HG02759 (cell line): ENCODE data around the gene ADM2.
"Not testable (repeated sequence)": the region's sequence is repeated elsewhere in the genome, so short reads cannot be mapped to it uniquely, and the experiment has no call there.

Experiments
- ATAC-seq: cut with Tn5 transposase; IDR thresholded peaks from one replicate; pipeline ENCODE4 v1.9.1; 2021; ENCODE audit warnings: mild to moderate bottlenecking, moderate library complexity; ENCODE audit not compliant: unreplicated experiment

ADM2 gene, protein sequence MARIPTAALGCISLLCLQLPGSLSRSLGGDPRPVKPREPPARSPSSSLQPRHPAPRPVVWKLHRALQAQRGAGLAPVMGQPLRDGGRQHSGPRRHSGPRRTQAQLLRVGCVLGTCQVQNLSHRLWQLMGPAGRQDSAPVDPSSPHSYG

DNA sequence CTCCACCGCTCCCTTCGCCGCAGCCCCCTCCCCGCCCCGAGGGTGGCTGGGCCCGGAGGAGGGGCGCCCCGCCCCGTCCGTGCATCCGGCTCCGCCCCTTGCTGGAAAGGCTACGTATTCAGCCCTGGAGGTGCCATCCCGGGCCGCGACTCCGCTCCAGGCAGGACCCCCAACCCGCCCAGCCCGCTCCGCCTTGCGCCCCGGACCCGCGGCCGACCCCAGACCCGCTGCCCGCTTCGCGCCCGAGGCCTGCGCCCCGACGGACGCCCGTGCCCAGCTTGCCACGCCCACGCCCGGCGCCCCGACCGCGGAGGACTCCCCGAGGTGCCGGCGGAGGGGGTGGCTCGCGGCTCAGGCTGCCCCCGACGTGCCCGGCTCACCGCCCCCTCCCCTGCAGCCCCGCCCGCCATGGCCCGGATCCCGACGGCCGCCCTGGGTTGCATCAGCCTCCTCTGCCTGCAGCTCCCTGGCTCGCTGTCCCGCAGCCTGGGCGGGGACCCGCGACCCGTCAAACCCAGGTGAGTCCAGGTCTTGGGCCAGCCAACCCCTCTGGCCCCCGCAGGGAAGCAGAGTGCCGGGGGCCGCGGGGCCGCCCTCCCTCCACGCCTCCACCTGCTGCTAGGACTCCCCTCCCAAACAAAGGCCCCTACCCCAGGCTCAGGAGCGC is at the start of gene ADM2:
ADM2 (plus strand) TSS at position 104 of the 667 bp plus-strand sequence; CDS start at position 409, 305 bp downstream.
- ATAC-seq: no peak

DNA sequence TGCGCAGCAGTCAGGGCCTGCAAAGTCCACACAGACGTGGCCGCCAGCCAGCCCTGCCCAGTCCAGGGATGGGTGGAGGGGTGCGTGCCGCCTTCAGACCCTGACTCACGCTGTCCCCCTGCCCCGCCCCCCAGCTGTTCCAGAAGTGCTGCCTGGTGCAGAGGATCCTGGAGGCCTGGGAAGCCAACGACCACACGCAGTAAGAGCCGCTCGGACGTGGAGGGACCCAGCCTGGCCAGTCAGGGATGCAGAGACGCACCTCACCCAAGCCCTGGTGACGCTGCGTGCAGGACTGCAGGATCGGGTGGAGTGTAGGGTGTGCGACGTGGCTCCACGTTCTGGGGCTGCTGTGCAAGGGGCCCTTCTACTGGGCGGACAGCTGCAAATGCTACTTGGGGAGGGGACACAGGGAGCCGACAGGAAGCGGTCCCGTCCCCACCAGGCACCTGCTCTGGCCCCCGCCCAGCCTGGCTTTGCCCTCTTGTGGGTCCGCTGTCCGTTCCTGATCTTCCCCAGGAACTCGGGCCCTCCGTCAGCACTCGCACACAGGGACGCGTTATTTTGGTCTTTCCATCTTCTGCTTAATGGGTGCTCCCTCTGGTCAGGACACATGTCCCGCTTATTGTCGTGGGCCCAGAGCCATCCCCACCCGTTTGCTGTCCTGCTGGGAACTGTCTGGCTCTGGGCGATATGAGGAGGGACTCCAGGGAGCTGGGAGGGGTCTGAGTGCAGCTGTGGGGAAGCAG is 49.0 kb upstream of the ADM2 start:
- no peak for ATAC-seq

- ATAC-seq: not testable (repeated sequence)
Measured at GRCh38 chr22:50432877-50433510, 48.3 kb upstream of the ADM2 start.

DNA sequence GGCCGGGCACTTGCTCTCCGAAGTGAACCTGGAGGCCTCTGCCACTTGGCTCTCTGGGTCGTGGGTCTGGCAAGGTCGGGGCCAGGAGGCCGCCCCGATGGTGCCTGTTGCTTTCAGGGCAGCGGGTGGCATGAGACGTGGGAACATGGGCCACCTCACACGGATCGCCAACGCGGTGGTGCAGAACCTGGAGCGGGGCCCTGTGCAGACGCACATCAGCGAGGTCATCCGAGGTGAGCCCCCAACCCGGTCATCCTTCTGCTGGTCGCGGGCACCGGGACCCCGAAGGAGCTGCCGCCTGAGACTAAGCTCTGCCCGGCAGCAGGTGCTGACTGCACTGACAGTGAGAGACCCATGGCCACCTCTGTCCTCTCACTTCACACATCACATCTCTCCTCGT is 46.5 kb upstream of the ADM2 start:
- ATAC-seq: no peak

DNA sequence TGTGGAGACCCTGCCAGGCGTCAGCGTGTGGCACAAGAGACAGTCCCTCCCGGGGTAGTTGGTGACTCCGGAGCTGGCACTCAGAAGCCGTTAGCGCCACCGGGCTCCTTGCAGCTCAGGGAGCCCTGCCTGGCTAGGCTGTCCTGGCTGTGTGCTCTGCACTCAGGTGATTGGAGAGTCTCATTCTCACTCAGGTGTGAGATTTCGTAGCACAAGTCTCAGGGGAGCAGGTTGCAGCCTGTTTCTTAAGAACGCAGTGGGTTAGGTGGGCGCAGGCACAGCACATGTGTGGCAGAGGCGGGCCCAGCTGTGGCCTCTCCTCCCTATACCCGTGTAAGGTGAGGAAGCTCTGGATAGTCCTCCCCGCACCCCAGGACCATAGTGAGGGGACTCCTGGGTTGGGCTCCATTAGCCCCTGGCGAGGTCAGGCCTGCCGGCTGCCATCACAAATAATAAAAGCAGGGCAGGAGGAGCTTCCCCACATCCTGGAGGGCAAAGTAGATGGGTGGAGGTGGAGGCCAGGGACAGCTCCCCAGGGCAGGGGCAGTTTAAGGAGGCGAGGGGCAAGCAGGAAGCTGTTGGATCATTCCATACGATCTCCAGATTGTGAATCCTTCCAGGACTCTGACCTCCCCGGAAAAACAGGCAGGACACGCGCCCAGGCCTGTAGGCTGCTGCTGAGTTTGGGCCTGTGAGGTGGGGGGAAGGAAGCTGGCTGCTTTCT is 45.9 kb upstream of the ADM2 start:
- no peak for ATAC-seq

GRCh38 chr22:50436015-50436830 is 45.1 kb upstream of the ADM2 start:
- no peak for ATAC-seq

DNA sequence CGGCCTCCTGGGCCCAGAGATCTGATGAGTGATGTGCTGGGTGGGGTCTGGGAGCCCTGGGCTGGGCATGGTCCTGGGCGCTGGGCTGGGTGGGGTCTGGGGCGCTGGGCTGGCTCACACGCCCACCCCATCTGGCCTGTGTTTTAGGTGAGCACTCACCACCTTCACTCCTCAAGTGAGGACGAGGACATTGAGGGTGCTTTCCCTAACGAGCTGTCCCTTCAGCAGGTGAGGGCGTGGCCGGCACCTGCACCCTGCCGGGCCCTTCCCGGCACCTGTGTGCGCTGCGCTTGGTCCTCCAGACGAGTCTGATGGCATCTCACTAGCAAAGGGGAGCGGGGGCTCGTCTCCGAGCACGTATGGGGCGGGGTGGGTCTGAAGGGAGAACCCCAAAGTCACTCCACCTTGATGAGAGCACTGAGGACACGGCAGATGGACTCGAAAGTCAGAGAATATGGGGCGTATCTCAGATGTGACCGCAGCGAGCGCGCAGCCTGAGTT is 44.5 kb upstream of the ADM2 start:
- ATAC-seq: no peak

DNA sequence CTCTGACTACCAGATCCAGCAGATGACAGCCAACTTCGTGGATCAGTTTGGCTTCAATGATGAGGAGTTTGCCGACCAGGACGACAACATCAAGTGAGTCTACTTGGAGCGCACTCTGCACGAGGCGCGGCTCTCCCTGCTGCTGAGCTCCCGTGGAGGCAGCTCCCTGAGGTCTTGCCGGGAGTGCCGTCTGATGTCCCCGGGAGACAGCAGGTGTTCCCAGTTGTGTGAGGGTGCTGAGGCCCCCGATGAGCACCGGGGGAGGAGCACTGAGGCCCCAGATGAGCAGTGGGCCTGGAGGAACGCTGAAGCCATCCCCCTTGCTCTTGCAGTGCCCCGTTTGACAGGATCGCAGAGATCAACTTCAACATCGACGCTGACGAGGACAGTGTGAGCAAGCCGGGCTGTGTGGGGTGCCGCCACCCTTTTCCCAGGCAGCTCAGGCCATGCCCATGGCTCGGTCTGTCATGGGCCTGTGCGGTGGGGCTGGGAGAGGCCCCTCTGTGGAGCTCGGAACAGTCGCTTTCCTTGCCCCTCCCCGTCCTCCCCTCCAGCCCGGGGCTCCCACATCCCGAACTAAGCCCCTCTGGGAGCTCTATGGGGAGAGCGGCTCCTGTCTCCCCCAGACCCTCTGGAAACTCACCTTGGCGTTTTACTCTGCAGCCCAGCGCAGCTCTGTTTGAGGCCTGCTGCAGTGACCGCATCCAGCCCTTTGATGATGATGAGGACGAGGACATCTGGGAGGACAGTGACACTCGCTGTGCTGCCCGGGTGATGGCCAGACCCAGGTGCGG is 43.6 kb upstream of the ADM2 start:
- ATAC-seq: no peak

DNA sequence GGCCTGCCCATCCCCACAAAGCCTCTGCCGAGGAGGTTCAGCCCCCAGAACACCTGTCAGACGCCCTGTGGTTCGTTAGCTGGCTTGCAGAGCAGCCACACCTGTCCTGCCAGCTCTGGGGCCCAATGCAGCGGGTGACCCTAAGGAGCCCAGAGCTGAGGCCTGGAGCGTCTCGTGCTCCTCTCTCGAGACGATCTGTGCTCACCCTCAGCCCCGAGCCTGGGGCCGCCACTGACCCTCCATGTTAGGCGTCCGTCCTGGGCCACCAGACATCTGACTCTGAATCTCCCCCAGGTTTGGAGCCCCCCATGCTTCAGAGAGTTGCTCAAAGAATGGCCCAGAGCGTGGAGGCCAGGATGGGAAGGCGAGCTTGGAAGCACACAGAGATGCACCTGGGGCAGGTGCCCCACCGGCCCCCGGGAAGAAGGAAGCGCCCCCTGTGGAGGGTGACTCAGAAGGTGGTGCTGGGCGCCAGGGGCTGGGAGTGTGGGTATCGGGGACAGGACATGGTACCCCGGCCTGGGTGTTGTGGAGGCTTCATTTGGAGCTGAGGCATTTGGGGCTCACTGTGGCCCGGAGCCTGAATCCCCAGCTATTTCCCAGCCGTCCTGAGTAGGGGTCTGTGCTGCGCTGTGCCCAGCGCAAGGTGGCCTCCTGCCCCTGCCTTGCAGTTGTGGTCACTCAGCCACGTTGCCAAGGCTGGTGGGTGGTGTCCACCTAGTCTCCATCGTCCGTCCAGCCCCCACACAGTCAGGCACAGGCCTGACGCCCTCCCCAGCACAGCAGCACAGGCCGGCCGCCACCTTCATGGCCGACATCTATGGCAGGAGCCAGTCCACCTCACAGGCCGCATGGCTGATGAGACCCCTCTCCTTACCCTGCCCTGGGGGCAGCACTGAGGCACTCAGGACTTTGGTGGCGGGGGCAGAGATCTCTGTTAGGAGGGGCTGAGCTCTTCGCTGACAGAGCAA is 42.8 kb upstream of the ADM2 start:
- ATAC-seq: no peak

GRCh38 chr22:50439314-50439870 is 42.0 kb upstream of the ADM2 start:
- no peak for ATAC-seq

DNA sequence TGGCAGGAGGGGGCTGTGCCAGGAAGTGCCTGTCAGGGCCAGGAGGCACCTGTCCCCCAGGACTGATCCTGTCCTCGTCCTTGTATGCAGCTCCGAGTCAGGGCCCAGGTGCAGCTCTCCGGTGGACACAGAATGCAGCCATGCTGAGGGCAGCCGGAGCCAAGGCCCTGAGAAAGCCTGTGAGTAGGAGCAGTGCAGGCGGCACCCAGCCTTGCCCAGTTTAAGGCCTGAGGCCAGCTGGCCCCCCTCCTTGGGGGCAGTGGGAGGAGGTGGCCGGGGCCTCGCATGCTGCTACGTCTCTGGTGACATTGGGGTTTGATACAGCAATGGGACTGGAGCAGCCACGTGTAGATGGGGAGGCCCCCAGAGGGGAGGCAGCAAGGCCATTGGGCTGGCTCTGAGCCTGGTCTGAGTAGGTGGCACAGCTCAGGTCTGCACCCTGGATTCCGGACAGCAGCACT is 41.4 kb upstream of the ADM2 start:
- ATAC-seq: no peak

- ATAC-seq: no peak
Measured at GRCh38 chr22:50440544-50441249, 40.6 kb upstream of the ADM2 start.

DNA sequence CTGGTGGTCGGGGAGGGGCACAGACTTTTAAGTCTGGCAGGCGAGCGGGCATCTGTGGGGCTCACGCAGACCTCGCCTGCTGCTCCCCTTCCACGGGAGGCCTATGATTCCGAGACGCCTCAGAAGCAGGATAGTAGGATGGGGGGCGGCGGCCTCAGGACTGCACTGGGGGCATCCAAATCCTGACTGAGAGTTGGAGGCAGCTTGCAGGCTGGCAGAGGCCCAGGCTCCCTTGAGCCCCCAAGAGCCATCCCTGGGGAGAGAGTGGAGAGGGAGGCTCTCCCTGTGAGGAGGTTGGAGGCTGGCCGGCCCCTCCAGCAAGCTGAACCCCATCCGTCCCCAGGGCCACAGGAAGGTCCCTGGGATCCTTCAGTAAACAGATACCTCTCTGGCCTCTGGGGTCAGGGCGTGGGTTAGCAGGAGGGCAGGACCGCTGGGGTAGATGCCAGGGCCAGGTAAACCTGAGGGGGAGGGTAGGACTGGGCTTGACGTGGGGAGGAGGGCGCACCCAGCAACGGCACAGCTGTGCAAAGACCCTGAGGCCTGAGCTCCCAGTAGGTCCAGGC is 39.8 kb upstream of the ADM2 start:
- no peak for ATAC-seq

DNA sequence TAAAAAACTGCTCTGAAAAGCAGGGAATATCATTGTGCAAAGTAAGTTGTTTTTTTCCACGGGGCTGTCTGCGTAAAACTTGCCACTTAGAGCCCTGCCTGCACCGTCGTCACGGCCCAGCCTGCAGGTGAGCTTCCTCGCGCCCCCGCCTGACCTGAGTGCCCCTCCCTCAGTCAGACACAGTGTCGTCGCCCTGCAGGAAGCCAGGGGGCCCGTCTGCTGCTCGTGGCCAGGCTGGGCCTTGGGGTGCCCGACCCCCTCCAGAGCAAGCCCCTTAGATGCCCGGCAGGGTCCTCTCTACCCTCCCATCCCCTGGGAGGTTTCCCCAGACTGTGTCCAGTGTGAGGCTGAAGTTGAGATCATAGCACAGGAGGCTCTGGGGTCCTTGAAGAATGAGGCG is 38.1 kb upstream of the ADM2 start:
- no peak for ATAC-seq

GRCh38 chr22:50443801-50444625 is 37.3 kb upstream of the ADM2 start:
- no peak for ATAC-seq

GRCh38 chr22:50444663-50445062 is 36.7 kb upstream of the ADM2 start:
- no peak for ATAC-seq
